Memory B cell (primary cell): ENCODE measurements around the gene NPY4R2.
"Not testable (repeated sequence)": the region's sequence is repeated elsewhere in the genome, so short reads cannot be mapped to it uniquely, and the experiment has no call there.

Experiments used
- ATAC-seq: fragments of 150-1000 bp; cut with Tn5 transposase; 2 replicates; pipeline ENCODE4 v1.10.0; 2021; ENCODE audit warnings: low read depth, mild to moderate bottlenecking, moderate library complexity
- DNase-seq, 2 donors: peaks; one replicate each; pipeline ENCODE4 v3.0.0; 2022; ENCODE audit warnings: low spot score in 2 of 2
- H3K27ac Mint-ChIP-seq: one replicate; pipeline ENCODE4 v1.8.0; 2022; ENCODE audit warnings: mild to moderate bottlenecking, moderate library complexity, mixed read lengths
- H3K27me3 Mint-ChIP-seq: one replicate; pipeline ENCODE4 v1.8.0; 2022; ENCODE audit warnings: mixed read lengths
- H3K36me3 Mint-ChIP-seq: one replicate; pipeline ENCODE4 v1.8.0; 2022; ENCODE audit warnings: mild to moderate bottlenecking, mixed read lengths
- H3K4me1 Mint-ChIP-seq: one replicate; pipeline ENCODE4 v1.8.0; 2022; ENCODE audit warnings: mixed read lengths
- H3K4me3 Mint-ChIP-seq: one replicate; pipeline ENCODE4 v1.8.0; 2022; ENCODE audit warnings: mild to moderate bottlenecking, moderate library complexity, mixed read lengths
- H3K9me3 Mint-ChIP-seq: one replicate; pipeline ENCODE4 v1.8.0; 2022; ENCODE audit warnings: mixed read lengths

NPY4R2 gene

DNA sequence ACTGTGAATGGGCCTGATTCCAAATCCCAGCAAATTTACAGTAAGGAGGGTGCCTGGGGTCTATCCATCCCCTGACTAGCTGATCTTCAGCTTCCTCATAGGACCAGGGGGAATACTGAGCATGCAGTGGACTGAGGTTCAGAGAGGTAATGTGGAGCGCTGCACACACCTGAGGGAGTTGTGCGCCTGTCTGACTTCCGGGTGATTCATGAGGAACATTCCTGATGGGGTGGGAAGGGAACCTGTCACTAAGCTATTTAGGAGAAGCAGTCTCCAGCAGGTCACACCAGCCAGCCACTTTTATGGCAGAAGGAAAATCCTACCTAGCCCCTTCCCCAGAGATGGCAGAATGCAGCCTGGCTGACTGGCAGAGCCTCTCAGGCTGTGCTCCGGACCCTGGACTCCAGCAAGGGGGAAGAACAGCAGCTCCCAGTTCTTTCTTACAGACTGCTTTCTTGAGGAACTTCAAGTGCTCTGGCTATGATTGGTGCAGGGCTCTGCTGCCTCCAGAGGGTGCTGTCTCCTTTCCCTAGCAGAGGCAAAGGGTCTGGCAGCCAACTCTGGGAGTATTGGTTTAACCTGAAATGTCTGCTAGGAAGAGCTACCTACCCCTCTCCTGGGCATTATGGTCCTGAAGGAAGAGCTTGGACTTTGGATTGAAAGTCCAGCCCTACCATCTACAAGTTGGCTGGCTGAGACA, 2.5 kb upstream of the NPY4R2 start:
- H3K36me3 Mint-ChIP-seq, H3K4me1 Mint-ChIP-seq, H3K27ac Mint-ChIP-seq, ATAC-seq, DNase-seq, H3K27me3 Mint-ChIP-seq, H3K4me3 Mint-ChIP-seq, H3K9me3 Mint-ChIP-seq: not testable (repeated sequence)

DNA sequence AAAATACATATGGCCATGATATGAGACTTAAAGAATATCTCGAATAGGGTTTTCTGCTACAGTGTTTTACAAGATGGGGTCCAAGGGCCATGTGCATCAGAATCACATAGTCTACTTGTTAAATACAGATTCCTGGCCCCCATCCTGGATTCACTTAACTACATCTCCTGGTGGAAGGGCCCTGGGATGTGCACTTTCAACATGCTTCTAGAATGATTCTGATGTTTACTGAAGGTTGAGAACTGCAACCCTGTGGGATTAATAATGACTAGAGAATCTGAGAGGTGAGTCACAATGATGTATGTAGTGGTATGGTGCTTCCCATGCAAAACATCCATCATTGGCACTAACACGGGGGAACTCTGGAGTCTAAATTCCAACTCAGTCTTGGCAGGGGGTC, 2.1 kb downstream of the NPY4R2 start:
- H3K4me3 Mint-ChIP-seq, H3K4me1 Mint-ChIP-seq, H3K27me3 Mint-ChIP-seq, H3K36me3 Mint-ChIP-seq, DNase-seq, ATAC-seq, H3K27ac Mint-ChIP-seq, H3K9me3 Mint-ChIP-seq: not testable (repeated sequence)

DNA sequence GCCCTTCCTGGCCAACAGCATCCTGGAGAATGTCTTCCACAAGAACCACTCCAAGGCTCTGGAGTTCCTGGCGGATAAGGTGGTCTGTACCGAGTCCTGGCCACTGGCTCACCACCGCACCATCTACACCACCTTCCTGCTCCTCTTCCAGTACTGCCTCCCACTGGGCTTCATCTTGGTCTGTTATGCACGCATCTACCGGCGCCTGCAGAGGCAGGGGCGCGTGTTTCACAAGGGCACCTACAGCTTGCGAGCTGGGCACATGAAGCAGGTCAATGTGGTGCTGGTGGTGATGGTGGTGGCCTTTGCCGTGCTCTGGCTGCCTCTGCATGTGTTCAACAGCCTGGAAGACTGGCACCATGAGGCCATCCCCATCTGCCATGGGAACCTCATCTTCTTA, 4.0 kb downstream of the NPY4R2 start:
- not testable (repeated sequence) for H3K9me3 Mint-ChIP-seq, H3K4me3 Mint-ChIP-seq, DNase-seq, ATAC-seq, H3K36me3 Mint-ChIP-seq, H3K4me1 Mint-ChIP-seq, H3K27me3 Mint-ChIP-seq, H3K27ac Mint-ChIP-seq

DNA sequence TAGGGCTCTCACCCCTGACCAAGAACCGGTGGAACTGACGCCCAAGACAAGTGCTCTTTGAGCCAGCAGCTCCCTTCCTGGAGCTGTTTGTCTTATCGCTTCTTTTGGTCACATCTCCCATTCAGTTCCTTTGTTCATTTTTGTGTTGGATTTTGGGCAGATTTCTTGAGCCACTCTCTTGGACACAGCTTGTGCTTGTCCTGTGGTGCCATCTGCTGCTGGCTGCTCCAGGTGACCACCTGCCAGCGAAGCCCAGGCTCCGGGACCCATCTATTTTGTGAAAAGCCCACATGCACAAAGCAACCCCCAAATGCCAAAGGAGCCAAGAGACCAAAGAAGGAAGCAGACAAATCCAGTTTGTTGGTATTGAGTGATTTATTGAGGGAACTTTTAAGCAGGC, 6.2 kb downstream of the NPY4R2 start:
- not testable (repeated sequence) for ATAC-seq, H3K27ac Mint-ChIP-seq, H3K36me3 Mint-ChIP-seq, DNase-seq, H3K27me3 Mint-ChIP-seq, H3K4me1 Mint-ChIP-seq, H3K9me3 Mint-ChIP-seq, H3K4me3 Mint-ChIP-seq

DNA sequence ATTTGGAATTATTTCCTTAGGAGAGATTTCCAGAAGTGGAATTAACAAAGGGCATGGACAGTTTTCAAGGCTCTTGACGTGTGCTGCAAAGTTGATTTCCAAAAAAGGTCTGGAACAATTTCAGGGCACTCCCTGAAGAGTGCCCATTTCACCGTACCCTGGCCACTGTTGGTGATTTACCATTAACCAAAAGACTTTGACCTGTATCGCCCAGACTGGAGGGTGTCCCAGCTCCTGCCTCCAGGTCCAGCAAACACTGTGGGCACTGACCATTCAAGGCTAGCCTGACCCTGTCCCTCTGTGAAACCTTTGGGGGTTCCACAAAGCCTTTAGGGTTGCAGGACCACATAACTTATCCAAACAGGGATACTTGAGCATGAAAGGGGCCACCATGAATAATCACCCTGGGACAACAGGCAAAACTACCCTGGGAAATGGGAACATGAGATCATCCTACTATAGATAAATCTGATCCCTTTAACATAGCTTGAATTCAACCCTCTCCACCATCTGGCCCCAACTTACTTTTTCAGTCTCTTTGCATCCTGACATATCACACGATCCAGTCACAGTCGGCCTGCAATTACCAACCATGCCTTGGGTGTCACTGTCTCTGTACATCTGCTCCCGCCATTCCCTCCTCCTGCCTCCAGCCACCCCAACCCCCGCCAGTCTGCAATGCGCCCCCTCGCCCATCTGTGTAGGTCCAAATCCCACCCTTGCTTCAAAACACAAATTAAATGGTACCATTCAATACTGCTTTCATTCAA, 8.9 kb downstream of the NPY4R2 start:
- H3K4me1 Mint-ChIP-seq, DNase-seq, H3K4me3 Mint-ChIP-seq, H3K27ac Mint-ChIP-seq, H3K9me3 Mint-ChIP-seq, H3K27me3 Mint-ChIP-seq, ATAC-seq, H3K36me3 Mint-ChIP-seq: not testable (repeated sequence)

DNA sequence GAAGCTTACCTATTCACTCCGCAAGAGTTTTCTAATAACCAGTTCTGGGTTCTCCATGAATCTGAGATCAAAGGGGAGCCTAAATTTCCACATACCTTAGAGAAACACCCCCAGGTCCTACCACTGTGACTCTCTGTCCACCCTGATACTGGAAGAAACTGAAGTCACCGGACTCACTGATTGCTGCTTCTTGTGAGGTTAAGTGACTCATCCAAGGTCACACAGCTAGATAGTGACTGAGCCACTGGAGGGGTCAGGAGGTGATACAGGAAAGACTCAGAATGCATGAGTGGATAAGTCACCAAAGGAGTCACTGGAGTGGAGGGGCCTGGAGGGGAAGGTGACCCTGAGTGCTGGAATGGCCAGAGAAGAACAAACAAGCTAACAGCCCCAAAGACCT, 9.8 kb downstream of the NPY4R2 start:
- not testable (repeated sequence) for DNase-seq, H3K4me1 Mint-ChIP-seq, ATAC-seq

DNA sequence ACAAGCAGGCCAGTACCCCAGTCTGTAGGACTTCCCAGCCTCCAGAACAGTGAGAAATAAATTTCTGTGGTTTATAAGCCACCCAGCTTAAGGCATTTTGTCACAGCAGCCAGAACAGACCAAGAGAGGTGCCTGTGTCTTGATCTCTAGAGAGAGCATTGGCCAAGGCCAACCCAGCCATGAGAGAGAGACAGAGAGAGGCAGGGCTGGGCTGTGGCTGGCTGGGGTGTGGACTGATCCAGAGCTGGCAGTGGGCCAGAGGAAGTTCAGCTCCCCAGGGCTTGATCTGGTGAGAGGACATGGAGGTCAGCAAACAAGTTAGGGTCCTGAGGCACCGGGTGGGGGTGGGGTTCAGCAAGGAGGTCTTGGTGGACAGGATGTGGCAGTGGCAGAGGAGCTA, 14.4 kb downstream of the NPY4R2 start:
- H3K27ac Mint-ChIP-seq, H3K36me3 Mint-ChIP-seq, H3K9me3 Mint-ChIP-seq, ATAC-seq, H3K27me3 Mint-ChIP-seq, H3K4me3 Mint-ChIP-seq, H3K4me1 Mint-ChIP-seq, DNase-seq: not testable (repeated sequence)

More for the DNA sequence above, 9.8 kb downstream of the NPY4R2 start:
- not testable (repeated sequence) for H3K27me3 Mint-ChIP-seq, H3K36me3 Mint-ChIP-seq, H3K27ac Mint-ChIP-seq, H3K9me3 Mint-ChIP-seq, H3K4me3 Mint-ChIP-seq

DNA sequence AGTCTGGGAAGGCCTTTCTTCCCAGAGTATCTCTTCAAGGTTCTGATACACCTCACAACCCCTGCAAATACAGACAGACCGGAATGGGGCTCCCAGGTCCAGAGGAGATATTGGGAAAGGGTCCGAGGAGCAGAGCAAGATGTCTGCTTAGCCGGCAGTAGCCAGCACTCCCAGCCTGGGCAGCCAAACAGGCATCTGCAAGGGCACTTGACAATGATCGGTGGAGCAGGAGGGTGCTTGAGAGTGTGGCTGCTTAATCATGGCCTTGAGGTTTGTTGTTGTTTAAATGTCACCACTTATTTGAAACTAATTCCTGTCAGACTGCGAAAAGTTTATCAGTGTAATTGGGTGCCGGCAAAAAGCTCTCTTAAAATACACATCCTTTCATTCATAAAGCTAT, 15.0 kb downstream of the NPY4R2 start:
- not testable (repeated sequence) for ATAC-seq, H3K27ac Mint-ChIP-seq, DNase-seq, H3K36me3 Mint-ChIP-seq, H3K4me3 Mint-ChIP-seq, H3K9me3 Mint-ChIP-seq, H3K27me3 Mint-ChIP-seq, H3K4me1 Mint-ChIP-seq

DNA sequence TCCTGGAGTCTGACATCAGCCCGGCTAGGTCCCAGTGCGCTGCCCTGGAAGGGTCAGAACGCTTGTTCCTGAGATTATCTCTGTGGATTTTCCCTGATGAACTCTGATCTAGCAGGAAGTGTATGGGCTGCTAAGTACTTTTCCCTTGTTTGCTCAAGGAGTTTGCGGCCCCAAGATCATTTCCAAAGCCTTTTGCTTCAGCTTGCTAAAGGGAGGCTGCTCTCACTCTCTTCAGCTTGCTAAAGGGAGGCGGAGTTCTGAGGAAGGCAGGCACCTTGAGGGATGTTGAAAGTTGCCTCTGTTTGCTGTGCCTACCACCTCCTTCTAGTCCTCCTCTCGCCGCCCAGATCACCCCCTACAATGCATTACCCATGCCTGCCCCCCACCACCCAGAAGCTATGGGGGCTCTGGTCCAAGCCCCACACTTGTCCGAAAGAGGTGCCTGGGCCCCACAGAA, 18.3 kb downstream of the NPY4R2 start:
- not testable (repeated sequence) for H3K9me3 Mint-ChIP-seq, H3K4me3 Mint-ChIP-seq, H3K27me3 Mint-ChIP-seq, H3K27ac Mint-ChIP-seq, H3K4me1 Mint-ChIP-seq, DNase-seq, H3K36me3 Mint-ChIP-seq, ATAC-seq

DNA sequence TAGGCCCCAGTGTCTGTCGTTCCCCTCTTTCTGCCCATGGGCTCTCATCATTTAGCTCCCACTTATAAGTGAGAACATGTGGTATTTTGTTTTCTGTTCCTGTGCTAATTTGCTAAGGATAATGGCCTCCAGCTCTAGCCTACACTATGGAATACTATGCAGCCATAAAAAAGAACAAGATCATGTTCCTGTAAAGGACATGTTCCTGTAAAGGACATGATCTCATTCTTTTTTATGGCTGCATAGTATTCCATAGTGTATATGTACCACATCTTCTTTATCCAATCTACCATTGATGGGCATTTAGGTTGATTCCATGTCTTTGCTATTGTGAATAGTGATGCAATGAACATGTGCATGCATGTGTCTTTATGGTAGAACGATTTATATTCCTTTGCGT, 19.2 kb downstream of the NPY4R2 start:
- not testable (repeated sequence) for H3K4me1 Mint-ChIP-seq, DNase-seq, H3K4me3 Mint-ChIP-seq, H3K27ac Mint-ChIP-seq, ATAC-seq, H3K9me3 Mint-ChIP-seq, H3K27me3 Mint-ChIP-seq, H3K36me3 Mint-ChIP-seq

DNA sequence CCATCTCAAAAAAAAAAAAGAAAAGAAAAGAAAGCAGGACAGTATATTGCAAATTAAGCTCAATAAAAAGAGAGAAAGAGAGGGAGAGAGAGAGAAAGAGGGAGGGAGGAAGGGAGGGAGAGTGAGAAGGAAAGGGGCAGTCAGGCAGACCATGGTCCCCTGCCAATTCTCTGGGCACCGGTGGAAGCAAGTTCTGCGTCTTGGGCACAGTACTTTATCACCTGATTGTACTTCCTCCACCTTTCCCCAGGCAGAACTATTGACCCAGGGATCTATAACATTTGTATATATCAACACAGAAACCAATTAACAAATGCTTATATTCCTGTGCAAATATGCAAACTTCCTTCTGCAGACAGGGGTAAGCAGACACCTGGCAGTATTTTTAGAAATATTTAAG, 22.4 kb downstream of the NPY4R2 start:
- not testable (repeated sequence) for H3K9me3 Mint-ChIP-seq, H3K4me3 Mint-ChIP-seq, ATAC-seq, DNase-seq, H3K27me3 Mint-ChIP-seq, H3K4me1 Mint-ChIP-seq, H3K27ac Mint-ChIP-seq, H3K36me3 Mint-ChIP-seq

DNA sequence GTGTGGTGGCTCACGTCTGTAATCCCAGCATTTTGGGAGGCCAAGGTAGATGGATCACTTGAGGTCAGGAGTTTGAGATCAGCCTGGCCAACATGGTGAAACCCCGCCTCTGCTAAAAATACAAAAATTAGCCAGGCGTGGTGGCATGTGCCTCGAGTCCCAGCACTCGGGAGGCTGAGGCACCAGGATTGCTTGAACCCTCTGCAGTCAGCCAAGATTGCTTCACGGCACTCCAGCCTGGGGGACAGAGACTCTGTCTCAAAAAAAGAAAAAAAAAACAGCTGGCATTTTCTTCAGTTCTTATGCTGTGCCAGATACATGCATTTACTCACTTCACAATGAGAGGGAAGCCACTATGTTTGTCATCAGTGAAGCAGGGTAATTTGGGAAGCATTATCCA, 22.9 kb downstream of the NPY4R2 start:
- H3K36me3 Mint-ChIP-seq, H3K27me3 Mint-ChIP-seq, ATAC-seq, H3K4me3 Mint-ChIP-seq, H3K27ac Mint-ChIP-seq, H3K4me1 Mint-ChIP-seq, DNase-seq, H3K9me3 Mint-ChIP-seq: not testable (repeated sequence)

DNA sequence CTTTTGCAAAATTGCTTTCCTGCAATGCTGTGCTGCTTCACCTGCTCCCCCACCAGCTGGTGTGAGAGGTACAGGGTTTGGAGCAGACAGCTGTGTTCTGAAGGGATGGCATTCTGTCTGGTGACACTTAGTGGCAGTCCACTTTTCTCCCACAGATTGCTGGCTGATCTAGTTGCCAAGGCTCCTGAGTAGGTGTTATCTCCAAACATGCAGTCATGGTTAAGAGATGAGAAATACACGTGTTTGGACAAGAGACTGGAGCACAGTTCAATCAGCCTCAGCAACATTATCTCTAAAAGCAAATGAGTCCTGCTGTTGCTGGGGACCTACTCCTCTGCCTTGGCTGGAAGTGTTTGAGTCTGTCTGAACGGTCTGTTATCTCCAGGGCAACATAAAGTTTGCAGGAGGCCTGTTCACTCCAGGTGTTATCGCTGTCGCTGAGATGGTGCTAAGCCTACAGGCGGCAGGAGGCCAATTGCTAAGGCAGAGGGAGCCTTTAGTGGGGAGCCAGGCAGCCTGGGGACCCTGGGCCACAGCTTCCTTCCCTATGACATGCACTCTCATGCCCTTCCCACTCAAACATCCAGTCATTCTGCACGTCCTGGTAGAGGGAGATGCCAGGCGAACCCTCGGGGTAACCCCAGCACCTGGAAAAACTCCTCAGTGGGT, 24.0 kb downstream of the NPY4R2 start:
- not testable (repeated sequence) for DNase-seq, ATAC-seq, H3K4me3 Mint-ChIP-seq, H3K36me3 Mint-ChIP-seq, H3K27me3 Mint-ChIP-seq, H3K27ac Mint-ChIP-seq, H3K9me3 Mint-ChIP-seq, H3K4me1 Mint-ChIP-seq

DNA sequence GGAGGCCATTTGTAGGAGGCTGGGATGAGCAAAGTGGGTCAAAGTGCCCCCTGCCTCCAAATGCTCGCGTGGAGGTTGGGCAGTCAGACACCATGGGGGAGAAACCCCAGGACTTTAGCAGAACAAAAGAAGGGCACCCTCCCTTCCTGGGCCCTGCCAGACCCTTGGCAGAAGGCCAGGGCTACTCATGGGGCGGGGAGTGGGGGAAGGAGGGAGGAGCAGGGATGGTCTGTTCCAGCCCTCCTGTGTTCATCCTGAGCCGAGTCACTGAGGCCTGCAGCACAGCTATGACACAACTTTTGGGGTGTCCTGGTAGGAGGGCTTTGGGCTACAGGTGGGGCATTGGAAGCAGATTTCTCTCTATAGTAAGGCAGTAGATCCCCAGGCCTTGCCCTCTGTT, 24.9 kb downstream of the NPY4R2 start:
- H3K4me1 Mint-ChIP-seq, H3K36me3 Mint-ChIP-seq, DNase-seq, ATAC-seq, H3K4me3 Mint-ChIP-seq, H3K27me3 Mint-ChIP-seq, H3K27ac Mint-ChIP-seq, H3K9me3 Mint-ChIP-seq: not testable (repeated sequence)
